Keratinocyte (primary cell): ENCODE measurements around the gene CACNG7. TPM values are rescaled to one million over a fixed set of nuclear protein-coding genes. Genes with fewer than 3 reads are reported as not detected.

Experiments
- DNase-seq: peaks from one replicate; pipeline ENCODE4 v3.0.0-alpha.2; 2011; ENCODE audit warnings: low read depth, missing footprints, low spot score
- FAIRE-seq: peaks from 2 replicates; lab custom pipeline; 2011; peaks lifted over from hg19 to GRCh38; lab: Jason Lieb, UNC
- H2AFZ ChIP-seq: 2 replicates; pipeline ENCODE4 v1.6.0; 2012; ENCODE audit warnings: low read length, control low read depth, inconsistent platforms; ENCODE audit not compliant: control insufficient read depth
- H3K27ac ChIP-seq: 2 replicates; pipeline ENCODE4 v1.5.1; 2011; ENCODE audit warnings: low read length; ENCODE audit not compliant: control insufficient read depth, insufficient read depth
- H3K27me3 ChIP-seq: 3 replicates; pipeline ENCODE4 v1.6.0; 2011; ENCODE audit warnings: low read length; ENCODE audit not compliant: control insufficient read depth, insufficient read depth; ENCODE audit errors: extremely low read depth
- H3K36me3 ChIP-seq, 2 experiments: 2 replicates in 1 of 2; 3 replicates in 1 of 2; pipeline ENCODE4 v1.5.1; 2011; ENCODE audit warnings: low read length in 2 of 2, mild to moderate bottlenecking in 1 of 2; ENCODE audit not compliant: control insufficient read depth in 2 of 2, insufficient read depth in 2 of 2; ENCODE audit errors: extremely low read depth in 1 of 2
- H3K4me1 ChIP-seq: 3 replicates; pipeline ENCODE4 v1.5.1; 2011; ENCODE audit warnings: low read length; ENCODE audit not compliant: control insufficient read depth, insufficient read depth; ENCODE audit errors: extremely low read depth
- H3K4me2 ChIP-seq: 3 replicates; pipeline ENCODE4 v1.6.0; 2011; ENCODE audit warnings: low read depth, low read length; ENCODE audit not compliant: control insufficient read depth, insufficient read depth; ENCODE audit errors: extremely low read depth
- H3K4me3 ChIP-seq, 3 experiments: fragments of 200-600 bp in 1 of 3; sonication (generic) in 1 of 3; 2 replicates in 2 of 3; 3 replicates in 1 of 3; pipeline ENCODE4 v1.5.1; 2011 to 2016; ENCODE audit warnings: low read length in 3 of 3, mild to moderate bottlenecking in 3 of 3, control low read depth in 2 of 3, inconsistent platforms in 1 of 3, low read depth in 1 of 3, mixed read lengths in 1 of 3, mixed run types in 1 of 3, moderate library complexity in 1 of 3; ENCODE audit not compliant: control insufficient read depth in 2 of 3, insufficient read depth in 2 of 3; ENCODE audit errors: extremely low read depth in 1 of 3
- H3K79me2 ChIP-seq: 2 replicates; pipeline ENCODE4 v1.6.0; 2012; ENCODE audit warnings: low read length; ENCODE audit not compliant: control insufficient read depth, insufficient read depth
- H3K9ac ChIP-seq: 3 replicates; pipeline ENCODE4 v1.6.0; 2011; ENCODE audit warnings: low read length; ENCODE audit not compliant: control insufficient read depth, insufficient read depth; ENCODE audit errors: extremely low read depth
- H3K9me1 ChIP-seq: 3 replicates; pipeline ENCODE4 v1.6.0; 2011; ENCODE audit warnings: low read length; ENCODE audit not compliant: control insufficient read depth, insufficient read depth; ENCODE audit errors: extremely low read depth
- H3K9me3 ChIP-seq: 2 replicates; pipeline ENCODE4 v1.5.1; 2012; ENCODE audit warnings: low read depth, low read length; ENCODE audit not compliant: control insufficient read depth
- H4K20me1 ChIP-seq: 3 replicates; pipeline ENCODE4 v1.6.0; 2011; ENCODE audit warnings: low read length; ENCODE audit not compliant: control insufficient read depth, insufficient read depth; ENCODE audit errors: extremely low read depth
- CTCF ChIP-seq, 3 experiments: IDR thresholded peaks in 1 of 3; conservative IDR thresholded peaks in 1 of 3; optimal IDR thresholded peaks in 1 of 3; 2 replicates in 2 of 3; 3 replicates in 1 of 3; pipeline versions ENCODE3 to v1.5.1; 2011; ENCODE audit warnings: low read length in 3 of 3, mild to moderate bottlenecking in 3 of 3, moderate library complexity in 2 of 3, control low read depth in 1 of 3, inconsistent platforms in 1 of 3; ENCODE audit not compliant: insufficient read depth in 2 of 3; ENCODE audit errors: extremely low read depth in 1 of 3
- EZH2 ChIP-seq: IDR thresholded peaks from one replicate; pipeline ENCODE4 v1.6.1; 2012; ENCODE audit warnings: inconsistent platforms, mild to moderate bottlenecking, low read length, moderate library complexity
- dilution Hi-C: fragments of 300-500 bp; cut with MboI; formaldehyde crosslinking; loops from one replicate; pipeline ENCODE4 v1.7.0; 2020; ENCODE audit warnings: low sequenced_read_pairs; ENCODE audit not compliant: extremely low pct_ligation_motif_present
- polyA plus RNA-seq, 5 experiments: library from polyadenylated mRNA; depleted of rRNA in 3 of 5; stranded (reverse) in 3 of 5; stranded (forward) in 1 of 5; unstranded in 1 of 5; fragments of >200 nt; gene quantifications; 1 replicate in 1 of 5; 2 replicates in 3 of 5; 3 replicates in 1 of 5; pipeline versions ENCODE4 v1.2.1 to v1.2.3, GENCODE V29; 2011 to 2012; ENCODE audit warnings: missing spikeins in 2 of 5, low read depth in 1 of 5, low replicate concordance in 1 of 5

The CACNG7 gene
- polyA plus RNA-seq, 1 donor (not counting 4 experiments of a cell fraction or from before 2014, with no cell fraction given): not detected

GRCh38 chr19:53960187-53960586, 51.1 kb downstream of the CACNG7 start:
- Histone ChIP-seq H3K27ac (no peak overlapping the region), H3K4me3 (no peak overlapping the region), H2AFZ (no peak overlapping the region), H3K27me3 (peaks cover 59% of the 10 kb centered on the region), H3K9ac (no peak overlapping the region), H3K4me1 (no peaks in the 10 kb centered on the region), H4K20me1 (no peaks in the 10 kb centered on the region), H3K9me3 (no peaks in the 10 kb centered on the region), H3K36me3 (no peaks in the 10 kb centered on the region), H3K4me2 (no peak overlapping the region), H3K79me2 (no peaks in the 10 kb centered on the region), H3K9me1 (no peaks in the 10 kb centered on the region)
- TF ChIP-seq CTCF (optimal IDR thresholded peaks at IDR 0.05 in 1 of 3, IDR thresholded peaks at IDR 0.05 in 1 of 3, conservative IDR thresholded peaks at IDR 0.05 in 1 of 3; ENCODE audit: extremely low read depth in 1 of 3, insufficient read depth in 2 of 3, low read length in 3 of 3): no peak
- peak; percentile 12 for TF ChIP-seq EZH2
- DNase-seq: no peak
- no peak for FAIRE-seq
- dilution Hi-C loops: no loop called here

DNA sequence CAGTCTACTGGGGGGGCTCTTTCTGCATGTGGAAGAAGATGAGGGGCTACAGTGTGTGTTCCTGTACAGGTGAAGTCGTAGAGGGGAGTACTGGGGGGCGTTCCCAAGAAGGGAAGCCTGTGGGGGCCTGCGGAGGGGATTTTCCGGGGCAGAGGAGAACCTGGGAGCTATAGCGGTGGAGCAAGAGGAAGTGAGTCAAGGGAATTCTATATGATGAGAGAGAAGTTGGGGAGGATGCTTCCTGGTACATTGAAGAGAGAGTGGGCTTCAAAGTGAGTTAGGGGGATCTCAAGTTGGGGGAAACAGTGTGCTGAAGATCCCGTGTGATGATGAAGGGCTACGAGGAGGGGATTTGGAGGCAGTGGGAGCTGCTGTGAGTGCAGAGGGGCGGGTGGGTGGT, 51.8 kb downstream of the CACNG7 start:
- DNase-seq (no peak), FAIRE-seq (no peak)
- peaks cover 61% of the 10 kb centered on the region for H3K27me3 ChIP-seq
- TF ChIP-seq CTCF (optimal IDR thresholded peaks at IDR 0.05 in 1 of 3, IDR thresholded peaks at IDR 0.05 in 1 of 3, conservative IDR thresholded peaks at IDR 0.05 in 1 of 3; ENCODE audit: extremely low read depth in 1 of 3, insufficient read depth in 2 of 3, low read length in 3 of 3): no peak
- TF ChIP-seq EZH2: no peak
- no peaks in the 10 kb centered on the region for H4K20me1 ChIP-seq
- H3K9me3 ChIP-seq: no peaks in the 10 kb centered on the region
- no peaks in the 10 kb centered on the region for H3K79me2 ChIP-seq
- H3K4me2 ChIP-seq: no peak overlapping the region
- H3K36me3 ChIP-seq: no peaks in the 10 kb centered on the region
- H3K4me3 ChIP-seq: no peak overlapping the region
- H3K9ac ChIP-seq: no peak overlapping the region
- dilution Hi-C loops: no loop called here
- H3K4me1 ChIP-seq: no peaks in the 10 kb centered on the region
- H3K9me1 ChIP-seq: no peaks in the 10 kb centered on the region
- H3K27ac ChIP-seq: no peak overlapping the region
- H2AFZ ChIP-seq: no peak overlapping the region
